Adrenal gland (tissue), 5 donors: ENCODE data around the gene YARS1.

ENCODE experiments used
- CTCF ChIP-seq, 6 experiments: fragments of 450-650 bp in 4 of 6; fragments of 200-600 bp in 2 of 6; sonication (generic) in 1 of 6; IDR thresholded peaks; 1 replicate in 5 of 6; 2 replicates in 1 of 6; pipeline versions ENCODE4 v1.5.1 to v1.8.0; 2016 to 2021; ENCODE audit warnings: antibody characterized with exemption in 6 of 6, mild to moderate bottlenecking in 2 of 6, moderate library complexity in 1 of 6
- POLR2A ChIP-seq, 2 donors: fragments of 450-650 bp; IDR thresholded peaks; one replicate each; pipeline ENCODE4 v1.6.1; 2017; ENCODE audit warnings: antibody characterized with exemption in 2 of 2, mild to moderate bottlenecking in 2 of 2, moderate library complexity in 1 of 2
- donor health status: DM: no; HTN: no; CAD: no.

GRCh38 chr1:32758795-32759430, 58.2 kb downstream of the YARS1 start:
- TF ChIP-seq POLR2A (IDR thresholded peaks at IDR 0.05) (no peak), CTCF (IDR thresholded peaks at IDR 0.05) (no peak)
